ENCODE data around the gene ZNF101.

GRCh38 chr19:19655051-19655594 is 13.5 kb upstream of the ZNF101 start:
- TF ChIP-seq POLR2AphosphoS5 (IDR thresholded peaks at IDR 0.05), result no peak
- TF ChIP-seq POLR2A (IDR thresholded peaks at IDR 0.05), result no peak
- no peak for TF ChIP-seq CTCF (IDR thresholded peaks at IDR 0.05)
- no peak for TF ChIP-seq EP300 (IDR thresholded peaks at IDR 0.05)

Data from suprapubic skin (tissue), 4 donors.